ENCODE data around the gene VCP.

VCP gene

GRCh38 chr9:35110327-35110761, 37.9 kb upstream of the VCP start:
- H3K79me2 ChIP-seq (ENCODE audit: control insufficient read depth, insufficient read depth, low read length, unreplicated experiment): peaks cover 48% of the 10 kb centered on the region
- no peaks in the 10 kb centered on the region for H3K27me3 ChIP-seq (ENCODE audit: insufficient read depth, low read length)
- H2AFZ ChIP-seq (ENCODE audit: low read length, unreplicated experiment): peak overlapping the region; percentile 28
- peaks cover 45% of the 10 kb centered on the region for H3K4me1 ChIP-seq (ENCODE audit: control insufficient read depth, insufficient read depth, low read length, unreplicated experiment)
- H3K36me3 ChIP-seq (ENCODE audit: insufficient read depth, low read length): peaks cover 7% of the 10 kb centered on the region; the same call in 1 of the 2 replicates
- peak overlapping the region; percentile 84 for H3K4me3 ChIP-seq (ENCODE audit: low read depth, low read length)
- H3K27ac ChIP-seq (ENCODE audit: low read depth, low read length): peak overlapping the region; percentile 69

GRCh38 chr9:35108946-35109575, 36.6 kb upstream of the VCP start:
- H3K27ac ChIP-seq (ENCODE audit: low read depth, low read length): no peak overlapping the region
- no peak overlapping the region for H2AFZ ChIP-seq (ENCODE audit: low read length, unreplicated experiment)
- H3K4me3 ChIP-seq (ENCODE audit: low read depth, low read length): no peak overlapping the region
- H3K27me3 ChIP-seq (ENCODE audit: insufficient read depth, low read length): no peaks in the 10 kb centered on the region
- H3K4me1 ChIP-seq (ENCODE audit: control insufficient read depth, insufficient read depth, low read length, unreplicated experiment): peaks cover 38% of the 10 kb centered on the region
- H3K79me2 ChIP-seq (ENCODE audit: control insufficient read depth, insufficient read depth, low read length, unreplicated experiment): peaks cover 38% of the 10 kb centered on the region
- H3K36me3 ChIP-seq (ENCODE audit: insufficient read depth, low read length): peaks cover 7% of the 10 kb centered on the region; the same call in 1 of the 2 replicates

DNA sequence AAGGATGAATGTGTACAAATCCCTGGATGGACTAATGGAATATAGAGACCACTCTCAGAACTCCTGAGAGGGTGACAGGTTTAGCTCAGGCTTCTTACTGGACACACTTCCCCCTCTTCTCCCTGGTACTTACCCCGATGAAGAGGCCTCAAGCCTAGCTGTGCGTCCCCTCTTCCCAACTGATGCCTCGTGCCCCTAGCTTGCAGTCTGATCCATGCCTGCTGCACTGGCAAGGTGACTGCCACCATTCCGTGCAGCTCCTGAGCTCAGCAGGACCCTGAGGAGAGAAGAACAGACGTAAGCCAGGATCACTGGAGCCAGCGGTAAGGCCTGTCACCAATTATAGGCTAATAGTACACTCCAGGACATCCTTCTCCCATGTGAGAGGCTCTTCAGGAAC, 36.0 kb upstream of the VCP start:
- H3K27ac ChIP-seq (ENCODE audit: low read depth, low read length): no peak overlapping the region
- peaks cover 39% of the 10 kb centered on the region for H3K4me1 ChIP-seq (ENCODE audit: control insufficient read depth, insufficient read depth, low read length, unreplicated experiment)
- H2AFZ ChIP-seq (ENCODE audit: low read length, unreplicated experiment): no peak overlapping the region
- no peaks in the 10 kb centered on the region for H3K27me3 ChIP-seq (ENCODE audit: insufficient read depth, low read length)
- peaks cover 7% of the 10 kb centered on the region; the same call in 1 of the 2 replicates for H3K36me3 ChIP-seq (ENCODE audit: insufficient read depth, low read length)
- no peak overlapping the region for H3K4me3 ChIP-seq (ENCODE audit: low read depth, low read length)
- H3K79me2 ChIP-seq (ENCODE audit: control insufficient read depth, insufficient read depth, low read length, unreplicated experiment): peaks cover 34% of the 10 kb centered on the region

DNA sequence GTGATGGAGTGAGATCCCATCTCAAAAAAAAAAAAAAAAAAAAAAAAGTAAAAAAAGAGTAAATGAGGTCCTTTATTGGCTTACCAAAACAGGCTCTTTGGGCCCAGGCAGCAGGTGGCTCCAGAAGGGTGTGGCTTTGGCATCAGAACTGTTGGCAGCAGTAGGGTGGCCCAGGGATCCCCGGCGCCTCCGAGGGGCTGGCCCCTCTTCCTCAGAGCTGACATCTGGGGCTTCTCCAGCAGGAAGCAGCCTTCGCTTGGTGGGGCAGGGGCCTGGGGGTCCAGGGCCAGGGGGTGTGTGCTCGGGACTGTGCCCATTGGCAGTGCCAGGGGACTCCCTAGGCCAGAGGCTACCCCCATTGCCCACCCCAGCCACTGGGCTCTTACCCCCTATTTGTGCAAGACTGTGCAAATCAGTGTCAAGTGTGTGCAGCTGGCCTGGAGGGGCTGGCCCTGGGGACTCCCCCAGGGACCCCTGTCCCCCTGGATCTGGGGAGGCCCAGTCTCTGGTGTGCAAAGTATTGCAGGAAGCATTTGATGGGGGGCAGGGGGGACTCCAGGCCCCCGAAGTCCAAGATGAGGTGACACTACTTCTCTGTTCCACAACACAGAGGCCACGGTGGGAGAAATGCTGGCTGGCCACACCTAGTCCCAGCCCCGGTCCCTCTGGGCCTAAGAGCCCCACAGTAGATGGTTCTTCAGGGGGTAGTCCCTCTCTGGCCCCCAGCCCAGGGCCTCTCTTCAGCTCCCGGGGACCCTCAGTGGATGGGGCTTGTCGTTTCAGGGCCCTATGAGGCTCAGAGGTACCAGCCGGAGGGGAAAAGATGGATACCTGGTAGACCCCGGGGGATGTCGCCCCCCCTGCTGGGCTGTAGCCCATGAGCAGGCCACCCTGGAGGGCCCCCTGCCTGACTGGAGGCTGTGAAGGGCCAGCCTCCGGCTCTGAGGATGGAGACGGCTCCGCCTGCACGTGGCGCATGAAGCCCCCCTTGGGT, 35.2 kb upstream of the VCP start:
- no peak overlapping the region for H2AFZ ChIP-seq (ENCODE audit: low read length, unreplicated experiment)
- peaks cover 7% of the 10 kb centered on the region; the same call in 1 of the 2 replicates for H3K36me3 ChIP-seq (ENCODE audit: insufficient read depth, low read length)
- peaks cover 33% of the 10 kb centered on the region for H3K4me1 ChIP-seq (ENCODE audit: control insufficient read depth, insufficient read depth, low read length, unreplicated experiment)
- H3K79me2 ChIP-seq (ENCODE audit: control insufficient read depth, insufficient read depth, low read length, unreplicated experiment): peaks cover 31% of the 10 kb centered on the region
- H3K27me3 ChIP-seq (ENCODE audit: insufficient read depth, low read length): no peaks in the 10 kb centered on the region
- H3K27ac ChIP-seq (ENCODE audit: low read depth, low read length): no peak overlapping the region
- no peak overlapping the region for H3K4me3 ChIP-seq (ENCODE audit: low read depth, low read length)

DNA sequence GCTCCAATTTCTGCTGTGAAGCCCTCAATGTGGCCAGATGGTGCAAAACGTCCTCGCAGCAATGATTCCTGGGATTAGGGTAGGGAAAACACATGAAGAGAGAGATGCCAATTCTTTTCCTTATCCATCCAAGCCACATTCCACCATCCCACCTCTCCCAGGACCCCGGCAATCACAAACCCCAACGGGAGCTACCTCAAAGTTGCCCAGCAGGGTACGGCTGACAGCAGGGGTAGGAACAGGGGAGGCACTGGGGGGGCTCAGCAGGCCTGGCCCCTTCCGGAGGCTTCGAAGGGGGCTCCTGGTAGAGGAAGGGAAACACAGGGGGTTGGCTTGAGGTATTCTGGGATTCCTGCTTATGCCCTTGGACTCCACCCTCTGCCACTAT, 33.9 kb upstream of the VCP start:
- no peak overlapping the region for H2AFZ ChIP-seq (ENCODE audit: low read length, unreplicated experiment)
- no peak overlapping the region for H3K27ac ChIP-seq (ENCODE audit: low read depth, low read length)
- H3K79me2 ChIP-seq (ENCODE audit: control insufficient read depth, insufficient read depth, low read length, unreplicated experiment): peaks cover 44% of the 10 kb centered on the region
- H3K36me3 ChIP-seq (ENCODE audit: insufficient read depth, low read length): peaks cover 7% of the 10 kb centered on the region; the same call in 1 of the 2 replicates
- H3K4me3 ChIP-seq (ENCODE audit: low read depth, low read length): no peak overlapping the region
- peaks cover 33% of the 10 kb centered on the region for H3K4me1 ChIP-seq (ENCODE audit: control insufficient read depth, insufficient read depth, low read length, unreplicated experiment)
- H3K27me3 ChIP-seq (ENCODE audit: insufficient read depth, low read length): no peaks in the 10 kb centered on the region

DNA sequence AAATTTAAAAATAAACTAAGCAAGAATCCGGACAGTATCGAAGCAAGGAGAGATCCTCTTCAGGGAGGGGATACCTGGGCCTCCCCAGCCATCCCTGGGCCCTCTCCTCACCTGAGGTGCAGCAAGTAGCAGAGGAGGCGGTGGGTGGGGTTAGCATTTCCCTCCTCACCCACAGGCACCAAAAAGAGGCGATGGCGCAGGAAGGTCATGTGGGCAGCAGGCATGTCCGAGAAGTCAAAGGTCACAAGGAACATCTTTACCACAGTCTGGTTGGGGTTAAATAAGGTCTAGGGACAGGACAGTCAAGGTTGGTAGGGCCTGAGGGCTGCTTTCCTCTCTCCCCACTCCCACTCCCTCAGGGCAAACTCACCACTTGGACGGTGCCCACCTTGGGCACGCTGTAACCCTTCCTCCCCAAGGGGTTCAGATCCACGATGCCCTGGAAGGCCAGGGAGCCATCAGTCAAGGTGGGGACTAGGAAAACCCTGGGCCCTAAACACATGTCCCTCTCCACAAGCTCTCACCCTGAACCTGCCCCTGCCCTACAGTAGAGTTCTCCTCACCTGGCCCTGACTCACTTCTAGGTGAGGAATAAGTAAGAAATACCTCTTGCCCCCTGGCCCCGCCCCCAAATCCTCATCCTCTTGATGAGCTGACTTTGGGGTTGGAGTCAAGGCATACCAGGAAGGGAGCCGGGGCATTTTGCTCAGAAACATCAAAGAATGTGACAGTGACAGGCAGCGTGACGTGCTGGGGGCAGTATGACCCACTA, 33.3 kb upstream of the VCP start:
- Histone ChIP-seq H3K4me3 (ENCODE audit: low read depth, low read length) (no peak overlapping the region), H3K27me3 (ENCODE audit: insufficient read depth, low read length) (no peaks in the 10 kb centered on the region), H3K79me2 (ENCODE audit: control insufficient read depth, insufficient read depth, low read length, unreplicated experiment) (peaks cover 40% of the 10 kb centered on the region), H3K4me1 (ENCODE audit: control insufficient read depth, insufficient read depth, low read length, unreplicated experiment) (peaks cover 32% of the 10 kb centered on the region), H2AFZ (ENCODE audit: low read length, unreplicated experiment) (no peak overlapping the region), H3K36me3 (ENCODE audit: insufficient read depth, low read length) (peaks cover 7% of the 10 kb centered on the region; the same call in 1 of the 2 replicates), H3K27ac (ENCODE audit: low read depth, low read length) (no peak overlapping the region)

- Histone ChIP-seq H3K36me3 (ENCODE audit: insufficient read depth, low read length) (peaks cover 7% of the 10 kb centered on the region; the same call in 1 of the 2 replicates), H3K4me1 (ENCODE audit: control insufficient read depth, insufficient read depth, low read length, unreplicated experiment) (peaks cover 26% of the 10 kb centered on the region), H2AFZ (ENCODE audit: low read length, unreplicated experiment) (no peak overlapping the region), H3K27ac (ENCODE audit: low read depth, low read length) (peak overlapping the region; percentile 98; the same call in 1 of the 2 replicates), H3K79me2 (ENCODE audit: control insufficient read depth, insufficient read depth, low read length, unreplicated experiment) (peaks cover 33% of the 10 kb centered on the region), H3K27me3 (ENCODE audit: insufficient read depth, low read length) (no peaks in the 10 kb centered on the region), H3K4me3 (ENCODE audit: low read depth, low read length) (no peak overlapping the region)
Measured at GRCh38 chr9:35105126-35105525, 32.7 kb upstream of the VCP start.

DNA sequence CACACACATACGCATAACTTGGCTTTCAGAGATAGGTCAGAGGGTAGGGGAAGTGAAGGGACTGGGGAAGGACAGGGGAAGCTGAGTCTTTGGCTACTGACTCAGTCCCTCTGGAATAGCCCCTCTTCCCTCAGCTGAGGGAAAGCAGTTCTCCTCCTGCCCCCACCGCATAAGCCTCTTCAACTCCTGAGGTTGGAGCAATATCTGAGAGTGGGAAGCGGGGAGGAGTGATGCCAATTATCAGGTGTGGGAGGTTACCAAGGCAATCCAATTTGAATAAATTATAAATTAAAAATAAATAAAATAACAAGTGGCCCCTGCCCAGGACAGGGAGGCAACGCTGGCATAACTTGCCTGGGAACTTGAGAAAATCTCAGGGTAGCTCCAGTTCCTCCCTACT, 32.2 kb upstream of the VCP start:
- no peak overlapping the region for H2AFZ ChIP-seq (ENCODE audit: low read length, unreplicated experiment)
- H3K27ac ChIP-seq (ENCODE audit: low read depth, low read length): peak overlapping the region; percentile 98
- H3K27me3 ChIP-seq (ENCODE audit: insufficient read depth, low read length): no peaks in the 10 kb centered on the region
- peaks cover 21% of the 10 kb centered on the region for H3K4me1 ChIP-seq (ENCODE audit: control insufficient read depth, insufficient read depth, low read length, unreplicated experiment)
- peaks cover 7% of the 10 kb centered on the region; the same call in 1 of the 2 replicates for H3K36me3 ChIP-seq (ENCODE audit: insufficient read depth, low read length)
- peaks cover 28% of the 10 kb centered on the region for H3K79me2 ChIP-seq (ENCODE audit: control insufficient read depth, insufficient read depth, low read length, unreplicated experiment)
- H3K4me3 ChIP-seq (ENCODE audit: low read depth, low read length): no peak overlapping the region

DNA sequence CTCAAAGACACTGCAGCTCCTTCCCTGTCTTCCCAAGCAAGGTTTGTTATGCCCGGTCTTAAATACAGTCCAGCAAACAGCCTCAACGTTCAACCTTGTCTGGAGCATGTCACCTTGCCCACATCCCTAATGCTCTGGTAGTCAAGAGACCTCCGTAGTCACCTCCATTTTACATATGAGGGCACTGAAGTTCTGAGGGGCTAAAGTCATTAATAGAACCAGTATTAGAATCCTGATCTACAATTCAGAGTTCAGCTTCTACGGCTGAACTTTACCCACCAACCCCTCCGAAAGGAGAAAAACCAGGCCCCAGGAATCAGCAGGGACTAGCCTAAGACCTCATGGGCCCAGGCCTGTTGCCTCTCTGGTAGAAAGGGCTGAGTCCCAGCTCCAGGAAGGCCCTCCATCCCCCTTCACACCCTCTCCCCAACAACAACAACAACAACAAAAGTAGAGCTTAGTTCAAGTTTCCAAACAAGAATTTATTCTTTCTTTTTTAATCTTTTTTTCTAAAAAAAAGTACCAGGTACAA, 31.3 kb upstream of the VCP start:
- peak overlapping the region; percentile 84 for H3K4me3 ChIP-seq (ENCODE audit: low read depth, low read length)
- H3K4me1 ChIP-seq (ENCODE audit: control insufficient read depth, insufficient read depth, low read length, unreplicated experiment): peaks cover 14% of the 10 kb centered on the region
- peaks cover 19% of the 10 kb centered on the region for H3K79me2 ChIP-seq (ENCODE audit: control insufficient read depth, insufficient read depth, low read length, unreplicated experiment)
- H3K27ac ChIP-seq (ENCODE audit: low read depth, low read length): peak overlapping the region; percentile 98
- peaks cover 7% of the 10 kb centered on the region; the same call in 1 of the 2 replicates for H3K36me3 ChIP-seq (ENCODE audit: insufficient read depth, low read length)
- H2AFZ ChIP-seq (ENCODE audit: low read length, unreplicated experiment): peak overlapping the region; percentile 54
- H3K27me3 ChIP-seq (ENCODE audit: insufficient read depth, low read length): no peaks in the 10 kb centered on the region
